AG04449 (cell line): ENCODE data around the gene MYO1F.
"Not testable (repeated sequence)": the region's sequence is repeated elsewhere in the genome, so short reads cannot be mapped to it uniquely, and the experiment has no call there.

Experiments
- CTCF ChIA-PET: fragments of 350-600 bp; formaldehyde crosslinking; extraction: SDS; loops from one replicate; lab custom pipeline; 2021; ENCODE audit warnings: antibody characterized with exemption; lab: Yijun Ruan, JAX
- POLR2A ChIA-PET: fragments of 400-600, 350-600 bp; formaldehyde crosslinking; extraction: SDS; loops from one replicate; lab custom pipeline; 2020; ENCODE audit warnings: antibody characterized with exemption, inconsistent platforms; lab: Yijun Ruan, JAX
- DNase-seq: peaks from one replicate; pipeline ENCODE4 v3.0.0-alpha.2; 2010; ENCODE audit warnings: low read depth, low spot score
- H3K4me3 ChIP-seq: 2 replicates; pipeline ENCODE4 v1.5.1; 2011; ENCODE audit warnings: low read depth, mild to moderate bottlenecking, control low read depth, low read length
- TF ChIP-seq, protein P1 (sequence below): IDR thresholded peaks from one replicate; pipeline ENCODE4 v1.5.1; 2011; ENCODE audit warnings: mild to moderate bottlenecking, moderate library complexity, low read length, control low read depth, inconsistent platforms; ENCODE audit not compliant: insufficient read depth; ENCODE audit errors: missing control alignments

Gene MYO1F

DNA sequence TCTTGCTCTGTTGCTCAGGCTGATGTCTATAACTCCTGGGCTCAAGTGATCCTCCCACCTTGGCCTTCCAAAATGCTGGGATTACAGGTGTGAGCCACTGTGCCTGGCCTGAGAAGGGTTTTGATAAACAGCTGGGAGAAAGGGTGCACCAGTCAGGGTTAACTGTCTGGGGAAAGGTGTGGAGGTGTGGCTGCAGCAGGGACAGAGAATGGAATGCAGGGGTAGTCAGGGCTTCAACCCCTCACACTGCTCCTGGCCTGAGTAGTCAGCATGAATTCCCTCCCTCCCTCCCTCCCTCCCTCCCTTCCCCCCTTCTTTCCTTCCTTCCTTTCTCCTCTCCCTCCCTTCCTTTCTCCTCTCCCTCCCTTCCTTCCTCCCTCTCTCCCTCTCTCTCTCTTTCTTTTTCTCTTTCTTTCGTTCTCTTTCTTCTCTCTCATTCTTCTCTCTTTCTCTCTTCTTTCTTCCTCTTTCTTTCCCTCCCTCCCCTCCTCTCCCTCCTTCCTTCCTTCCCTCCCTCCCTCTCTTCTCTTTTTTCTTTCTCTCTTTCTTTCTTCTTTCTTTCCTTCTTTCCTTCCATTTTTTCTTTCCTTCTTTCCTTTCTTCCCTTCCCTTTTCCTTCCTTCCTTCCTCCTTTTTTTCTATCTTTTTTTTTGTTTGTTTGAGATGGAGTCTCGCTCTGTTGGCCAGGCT lies 16.0 kb downstream of the MYO1F start:
- no peak for DNase-seq
- H3K4me3 ChIP-seq, result no peak overlapping the region
- ChIA-PET CTCF (interaction anchor here (1.8 to 4.6 kb wide), 2 partner anchors 18 to 19 kb away, joined by 8 to 33 read pairs; no protein-coding TSS in a partner anchor), POLR2A (no interaction called here)
- TF ChIP-seq, protein P1, sequence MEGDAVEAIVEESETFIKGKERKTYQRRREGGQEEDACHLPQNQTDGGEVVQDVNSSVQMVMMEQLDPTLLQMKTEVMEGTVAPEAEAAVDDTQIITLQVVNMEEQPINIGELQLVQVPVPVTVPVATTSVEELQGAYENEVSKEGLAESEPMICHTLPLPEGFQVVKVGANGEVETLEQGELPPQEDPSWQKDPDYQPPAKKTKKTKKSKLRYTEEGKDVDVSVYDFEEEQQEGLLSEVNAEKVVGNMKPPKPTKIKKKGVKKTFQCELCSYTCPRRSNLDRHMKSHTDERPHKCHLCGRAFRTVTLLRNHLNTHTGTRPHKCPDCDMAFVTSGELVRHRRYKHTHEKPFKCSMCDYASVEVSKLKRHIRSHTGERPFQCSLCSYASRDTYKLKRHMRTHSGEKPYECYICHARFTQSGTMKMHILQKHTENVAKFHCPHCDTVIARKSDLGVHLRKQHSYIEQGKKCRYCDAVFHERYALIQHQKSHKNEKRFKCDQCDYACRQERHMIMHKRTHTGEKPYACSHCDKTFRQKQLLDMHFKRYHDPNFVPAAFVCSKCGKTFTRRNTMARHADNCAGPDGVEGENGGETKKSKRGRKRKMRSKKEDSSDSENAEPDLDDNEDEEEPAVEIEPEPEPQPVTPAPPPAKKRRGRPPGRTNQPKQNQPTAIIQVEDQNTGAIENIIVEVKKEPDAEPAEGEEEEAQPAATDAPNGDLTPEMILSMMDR, result no peak

DNA sequence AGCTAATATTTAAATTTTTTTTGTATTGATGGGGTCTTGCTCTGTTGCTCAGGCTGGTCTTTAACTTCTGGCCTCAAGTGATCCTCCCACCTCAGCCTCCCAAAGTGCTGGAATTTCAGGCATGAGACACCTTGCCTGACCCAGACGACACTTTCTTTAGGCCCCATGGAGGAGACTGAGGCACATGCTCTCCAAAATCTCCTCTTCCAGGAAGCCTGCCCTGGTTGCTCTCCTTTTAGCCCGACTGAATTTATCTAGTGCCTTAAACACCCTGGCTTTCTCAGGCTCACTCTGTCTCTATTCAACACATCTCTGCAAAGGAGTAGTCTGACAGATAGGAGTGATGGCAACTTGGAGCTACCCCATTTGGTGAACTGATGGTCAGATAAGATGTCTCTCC lies 18.9 kb downstream of the MYO1F start:
- no peak overlapping the region for H3K4me3 ChIP-seq
- POLR2A ChIA-PET, result interaction anchor here (0.7 kb wide), 1 partner anchor 302 kb away, joined by 3 read pairs; no protein-coding TSS in a partner anchor
- TF ChIP-seq, protein P1, result no peak
- no peak for DNase-seq
- CTCF ChIA-PET, result interaction anchor here (0.6 to 4.6 kb wide), 4 partner anchors 9 to 238 kb away, joined by 3 to 33 read pairs (median 3); no protein-coding TSS in a partner anchor

DNA sequence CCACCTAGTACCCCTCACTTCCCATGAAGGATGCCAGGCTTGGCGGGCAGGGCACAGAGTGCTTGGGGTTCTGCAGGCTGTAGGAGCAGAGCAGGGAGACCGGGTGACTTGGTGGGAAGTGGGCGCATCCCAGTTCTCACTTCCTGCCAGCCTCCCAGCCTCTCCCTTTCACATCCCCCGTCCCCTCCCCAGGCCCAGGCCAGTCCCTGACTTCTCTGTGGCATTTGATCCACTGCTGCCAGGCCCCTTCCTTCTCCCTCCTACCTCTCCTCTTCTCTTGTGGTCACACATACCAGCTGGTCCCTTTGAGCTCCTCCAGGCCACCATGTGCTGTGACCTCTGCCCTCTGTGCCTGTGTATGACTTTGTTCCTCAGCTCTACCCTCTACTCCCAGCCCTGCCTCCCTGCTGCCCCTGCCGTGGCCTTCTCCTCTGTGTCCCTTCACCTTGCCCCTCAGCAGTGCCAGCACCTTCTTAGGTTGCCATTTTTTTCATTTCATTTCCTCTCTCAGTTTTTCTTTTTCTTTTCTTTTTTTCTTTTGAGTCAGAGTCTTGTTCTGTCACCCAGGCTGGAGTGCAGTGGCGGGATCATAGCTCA lies 19.5 kb downstream of the MYO1F start:
- DNase-seq, result no peak
- ChIA-PET CTCF (interaction anchor here (0.6 to 4.6 kb wide), 3 partner anchors 8 to 237 kb away, joined by 3 to 33 read pairs (median 3); no protein-coding TSS in a partner anchor), POLR2A (no interaction called here)
- TF ChIP-seq, protein P1, result no peak
- no peak overlapping the region for H3K4me3 ChIP-seq

DNA sequence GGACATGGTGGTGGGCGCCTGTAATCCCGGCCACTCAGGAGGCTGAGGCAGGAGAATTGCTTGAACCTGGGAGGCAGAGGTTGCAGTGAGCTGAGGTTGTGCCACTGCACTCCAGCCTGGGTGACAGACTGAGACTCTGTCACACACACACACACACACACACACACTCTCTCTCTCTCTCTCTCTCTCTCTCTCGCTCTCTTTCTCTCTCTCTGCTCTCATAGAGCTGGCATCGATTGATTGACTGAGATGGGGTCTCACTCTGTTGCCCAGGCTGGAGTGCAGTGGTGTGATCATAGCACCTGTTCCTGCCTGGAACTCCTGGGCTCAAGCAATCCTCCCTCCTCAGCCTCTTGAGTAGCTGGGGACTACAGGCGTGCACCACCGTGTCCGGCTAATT lies 23.5 kb downstream of the MYO1F start:
- POLR2A ChIA-PET, result not testable (repeated sequence)

DNA sequence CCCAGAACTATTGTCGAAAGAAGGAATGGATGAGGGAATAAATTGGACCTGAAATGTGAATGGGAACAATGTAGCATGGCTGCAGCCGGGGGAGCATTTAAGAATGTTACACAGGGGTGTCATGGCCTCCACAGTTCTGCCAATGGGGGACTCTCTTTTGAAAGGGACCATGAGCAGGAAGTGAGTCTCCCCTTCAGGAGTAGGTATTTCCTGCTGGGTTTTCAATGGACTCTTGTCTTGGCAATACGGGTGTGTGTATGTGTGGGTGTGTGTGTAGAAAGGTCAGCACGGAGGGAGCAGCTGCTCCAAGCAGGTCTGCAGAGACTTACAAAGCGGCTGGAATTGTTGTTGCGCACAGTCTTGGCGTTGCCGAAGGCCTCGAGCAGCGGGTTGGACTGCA lies 24.4 kb downstream of the MYO1F start:
- H3K4me3 ChIP-seq, result no peak overlapping the region
- TF ChIP-seq, protein P1, result no peak
- no peak for DNase-seq
- ChIA-PET CTCF (interaction anchor here (1.3 kb wide), 1 partner anchor 199 kb away, joined by 5 read pairs; no protein-coding TSS in a partner anchor), POLR2A (interaction anchor here (0.7 kb wide), 1 partner anchor 1431 kb away, joined by 3 read pairs; no protein-coding TSS in a partner anchor)

More for the DNA sequence above, 23.5 kb downstream of the MYO1F start:
- not testable (repeated sequence) for DNase-seq, H3K4me3 ChIP-seq
- CTCF ChIA-PET, result interaction anchor here (1.3 kb wide), 1 partner anchor 200 kb away, joined by 5 read pairs; no protein-coding TSS in a partner anchor

DNA sequence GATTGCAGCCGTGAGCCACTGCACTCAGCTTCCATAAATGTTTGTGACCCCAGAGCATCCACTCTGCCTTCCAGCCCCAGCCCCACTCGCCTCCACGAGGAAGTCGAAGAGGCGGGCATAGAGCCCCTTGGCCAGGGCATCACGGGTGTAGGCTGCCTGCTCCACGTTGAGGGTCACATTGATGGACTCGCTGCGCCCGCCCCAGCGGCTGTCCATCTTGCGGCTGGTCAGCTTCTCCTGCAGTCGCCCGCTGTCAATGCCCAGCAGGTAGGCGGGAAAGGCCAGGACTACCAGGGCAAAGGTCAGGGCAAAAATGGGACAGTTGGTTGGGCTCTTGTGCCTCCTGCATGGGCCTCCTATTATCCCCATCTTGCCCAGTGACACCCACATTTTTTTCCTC lies 27.2 kb downstream of the MYO1F start:
- no peak overlapping the region for H3K4me3 ChIP-seq
- no peak for DNase-seq
- TF ChIP-seq, protein P1, result no peak
- ChIA-PET CTCF (interaction anchor here (0.8 to 1.2 kb wide), 3 partner anchors 8 to 30 kb away, joined by 3 read pairs; no protein-coding TSS in a partner anchor), POLR2A (no interaction called here)
